ENCODE results near the gene PRDX3.
A peak's percentile ranks its signal among the peaks of the same experiment; 100 is the strongest.

Gene PRDX3

DNA sequence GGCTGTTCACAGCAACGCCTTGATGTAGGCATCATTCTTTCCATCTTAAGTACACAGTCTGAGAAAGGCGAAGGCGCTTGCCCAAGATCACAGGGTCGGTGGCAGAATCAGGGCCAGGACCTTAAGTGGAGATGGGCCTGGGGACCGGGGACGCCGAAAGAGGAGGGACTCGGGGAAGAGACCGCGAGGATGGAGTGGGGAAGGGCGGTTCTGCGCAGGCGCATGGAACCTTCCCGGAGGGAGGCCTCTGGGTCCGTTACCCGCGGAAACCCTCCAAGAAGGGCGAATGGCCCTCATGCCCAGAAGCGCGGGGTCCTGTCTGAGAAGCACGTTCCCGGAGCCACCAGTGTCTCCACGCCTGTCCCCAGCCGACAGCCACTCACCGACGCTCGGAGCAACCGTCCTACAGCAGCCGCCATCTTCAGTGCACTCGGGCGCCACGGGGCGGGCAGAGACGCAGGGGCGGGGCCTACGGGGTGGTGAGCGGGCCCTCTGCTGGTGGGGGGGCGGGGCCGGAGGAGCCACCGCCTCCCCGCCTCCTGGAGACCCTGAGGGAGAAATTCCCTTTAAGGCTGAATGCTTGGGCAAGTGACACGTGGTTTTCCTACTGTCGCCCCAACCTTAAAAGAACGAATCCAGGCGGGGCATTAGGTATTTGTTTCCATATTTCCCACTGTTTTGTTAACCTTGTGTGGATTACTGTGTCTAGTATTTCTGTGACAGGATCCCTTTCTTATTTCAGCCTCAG, at the start of gene PRDX3:
Gene PRDX3 (minus strand): TSS at position 441 of the 748 bp plus-strand sequence. CDS start 22 bp downstream, at position 419.
- peak; percentile 94 for DNase-seq

DNA sequence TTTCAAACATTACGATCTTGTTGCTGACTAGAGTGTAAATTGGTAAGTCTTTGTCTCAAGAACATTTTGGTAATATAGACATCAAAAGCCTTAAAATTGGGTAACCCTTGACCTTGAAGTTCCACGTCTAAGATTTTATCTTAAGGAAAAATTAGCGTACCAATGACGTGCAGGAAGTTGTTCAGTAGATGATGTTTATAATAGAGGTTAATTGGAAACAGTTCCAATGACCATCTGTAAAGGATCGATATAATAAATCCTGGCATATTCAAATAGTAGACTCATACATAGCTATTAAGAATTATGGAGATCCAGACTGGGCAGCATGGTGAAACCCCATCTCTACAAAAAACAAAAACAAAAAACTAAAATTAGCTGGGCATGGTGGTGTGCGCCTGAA, 49.2 kb upstream of the PRDX3 start:
- no peak for DNase-seq

DNA sequence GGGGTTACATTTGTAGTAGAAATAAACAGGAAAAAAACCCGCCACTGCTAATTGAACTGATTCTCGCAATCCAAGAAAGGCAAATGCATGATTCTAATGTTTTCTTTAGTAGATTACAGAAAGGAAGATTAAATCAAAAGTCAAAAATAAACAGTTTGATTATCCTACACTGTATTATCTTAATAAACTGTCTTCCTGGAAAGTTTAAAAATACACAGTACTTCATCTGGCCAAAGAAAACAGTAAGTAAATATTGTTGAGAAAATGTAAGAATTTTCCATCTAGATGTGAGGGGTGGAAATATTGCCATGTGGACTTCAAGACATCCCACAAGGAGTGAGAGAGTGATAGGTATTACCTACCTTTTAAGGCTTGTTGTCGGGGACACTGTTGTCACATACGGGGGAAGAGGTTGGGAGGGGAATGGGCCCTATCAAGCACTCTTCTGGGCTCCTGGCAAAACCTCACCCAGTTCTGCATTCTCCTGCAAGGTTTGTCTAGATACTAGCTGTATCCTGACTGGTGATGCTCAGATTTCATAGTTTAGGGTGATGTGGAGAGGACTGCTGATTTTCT, 46.6 kb upstream of the PRDX3 start:
- DNase-seq, result no peak

DNA sequence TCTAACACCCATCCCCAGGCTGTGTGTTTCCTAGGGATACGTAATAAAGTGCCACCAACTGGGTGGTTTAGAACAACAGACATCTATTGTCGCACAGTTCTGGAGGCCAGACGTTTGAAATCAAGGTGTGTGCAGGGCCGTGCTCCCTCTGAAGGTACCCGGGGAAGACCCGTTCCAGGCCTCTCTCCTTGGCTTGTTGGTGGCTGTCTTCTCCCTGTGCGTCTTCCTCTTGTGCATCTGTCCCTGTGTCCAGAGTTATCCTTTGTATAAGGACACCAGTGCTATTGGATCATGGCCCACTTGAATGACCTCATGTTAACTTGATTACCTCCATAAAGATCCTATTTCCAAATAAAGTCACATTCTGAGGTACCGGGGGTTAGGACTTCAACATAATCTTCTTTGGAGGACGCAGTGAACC, 44.4 kb upstream of the PRDX3 start:
- no peak for DNase-seq

DNA sequence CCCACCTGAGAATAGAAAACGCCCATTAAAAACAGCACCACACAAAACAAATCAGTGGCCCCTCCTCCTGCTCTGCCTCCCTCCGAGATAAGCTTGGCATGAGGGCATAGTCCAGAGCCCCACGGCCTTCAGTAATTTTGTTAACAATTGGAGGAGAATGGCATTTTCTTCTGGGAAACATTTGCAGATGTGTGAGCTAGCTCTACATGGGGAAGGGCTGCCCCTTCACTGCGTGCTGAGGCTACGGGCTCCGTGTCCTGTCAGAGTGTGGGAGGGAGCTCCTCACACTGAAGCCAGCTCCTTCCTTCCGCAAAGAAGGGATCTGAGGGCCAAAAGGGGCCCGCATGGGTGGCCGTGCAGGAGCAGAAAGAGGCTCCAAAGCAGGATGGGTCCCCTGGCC, 43.9 kb upstream of the PRDX3 start:
- DNase-seq, result no peak

DNA sequence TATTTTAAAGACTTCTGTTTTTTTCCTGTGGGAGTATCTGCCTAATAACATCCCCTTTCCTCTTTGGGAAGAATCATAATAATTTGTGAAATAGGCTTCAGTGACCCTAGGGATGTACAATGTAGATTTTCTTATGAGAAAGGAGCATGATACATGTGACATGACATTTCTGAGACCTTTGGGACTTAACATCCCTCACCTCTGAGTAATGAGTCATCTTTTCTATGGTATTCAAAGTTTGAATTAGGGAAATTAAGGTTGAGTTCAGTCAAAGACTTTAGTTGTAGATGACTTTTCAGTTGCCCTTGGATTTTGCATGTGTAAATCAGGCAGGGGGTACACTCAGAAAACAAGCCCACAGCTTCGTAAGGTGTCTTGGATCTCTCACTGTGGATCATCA, 43.1 kb upstream of the PRDX3 start:
- no peak for DNase-seq

DNA sequence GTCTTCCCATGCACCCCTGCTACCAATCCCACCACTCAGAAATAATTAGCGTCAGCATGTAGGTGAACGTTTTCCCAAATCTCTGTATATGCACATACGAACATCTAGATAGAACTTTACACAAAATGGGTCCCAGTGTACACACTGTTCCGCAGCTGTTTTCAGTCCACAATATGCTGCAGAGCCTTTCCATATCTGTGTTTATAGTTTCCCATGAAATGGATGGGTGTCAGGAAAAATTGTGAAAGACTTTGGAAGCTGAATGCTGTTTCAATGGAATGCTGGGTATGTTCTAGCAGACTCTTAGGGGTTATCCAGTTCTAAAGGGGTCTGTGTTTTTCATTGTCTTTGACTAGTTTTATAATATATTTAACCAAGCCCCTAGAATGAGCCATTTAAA, 42.6 kb upstream of the PRDX3 start:
- DNase-seq, result no peak

DNA sequence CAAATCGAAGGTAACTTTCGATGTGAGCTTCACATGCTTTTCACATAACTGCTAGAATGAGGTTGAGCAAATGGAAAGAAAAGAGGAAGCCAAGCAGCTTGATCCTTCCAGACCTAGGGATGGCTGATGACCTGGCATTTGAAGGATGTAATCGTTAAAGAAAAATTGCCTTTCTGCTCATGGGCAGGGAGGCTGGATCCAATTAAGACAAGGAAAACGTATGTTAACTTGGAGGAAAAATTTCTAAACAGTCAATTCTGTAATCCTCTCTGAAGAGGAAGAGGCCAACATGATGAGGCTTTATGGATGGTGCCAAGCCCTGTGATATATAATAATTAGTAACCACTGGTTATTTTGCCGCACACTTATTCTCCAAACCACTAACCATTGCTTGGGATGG, 41.3 kb upstream of the PRDX3 start:
- DNase-seq, result no peak

DNA sequence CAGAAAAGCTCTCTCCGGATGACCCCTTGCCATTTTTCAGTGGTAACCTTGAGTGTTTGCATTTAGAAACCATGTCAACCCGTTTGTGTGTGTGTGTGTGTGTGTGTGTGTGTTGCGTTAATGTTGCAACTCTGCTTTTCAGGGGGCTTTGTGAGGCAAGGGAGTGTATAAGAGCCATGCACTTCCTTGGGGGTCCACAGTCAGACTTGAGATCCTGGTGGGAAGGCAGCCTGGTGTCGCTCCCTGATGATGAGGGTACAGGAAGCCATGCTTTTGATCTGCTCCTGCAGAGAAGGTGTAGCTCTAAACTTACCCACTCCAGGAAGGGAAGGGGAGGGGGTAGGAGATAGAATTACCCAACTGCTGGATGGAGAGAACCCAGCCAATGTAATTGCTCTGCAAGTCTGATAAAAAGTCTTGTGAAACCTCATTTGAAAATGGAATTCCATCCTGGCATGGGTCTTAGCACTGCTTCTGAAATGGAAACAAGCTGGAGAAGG, 39.4 kb upstream of the PRDX3 start:
- no peak for DNase-seq

DNA sequence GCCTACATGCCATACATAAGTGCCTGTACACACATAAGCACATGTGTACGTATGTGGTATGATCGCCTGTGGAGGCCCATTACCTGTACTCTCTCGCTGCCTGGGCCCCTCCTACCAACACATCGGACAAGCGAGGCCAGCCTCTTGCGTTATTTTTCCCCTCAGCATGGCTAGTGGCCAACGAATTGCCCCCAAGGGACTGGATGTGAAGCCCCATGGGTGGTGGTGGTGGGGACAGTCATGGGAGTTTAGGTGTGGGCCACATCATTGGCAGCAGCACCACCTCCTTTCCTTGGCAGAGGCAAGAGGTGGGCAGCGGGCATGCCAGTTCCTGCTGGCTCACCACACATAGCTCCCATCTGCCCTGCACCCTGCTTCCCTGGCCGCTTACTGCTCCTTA, 38.8 kb upstream of the PRDX3 start:
- DNase-seq, result no peak

DNA sequence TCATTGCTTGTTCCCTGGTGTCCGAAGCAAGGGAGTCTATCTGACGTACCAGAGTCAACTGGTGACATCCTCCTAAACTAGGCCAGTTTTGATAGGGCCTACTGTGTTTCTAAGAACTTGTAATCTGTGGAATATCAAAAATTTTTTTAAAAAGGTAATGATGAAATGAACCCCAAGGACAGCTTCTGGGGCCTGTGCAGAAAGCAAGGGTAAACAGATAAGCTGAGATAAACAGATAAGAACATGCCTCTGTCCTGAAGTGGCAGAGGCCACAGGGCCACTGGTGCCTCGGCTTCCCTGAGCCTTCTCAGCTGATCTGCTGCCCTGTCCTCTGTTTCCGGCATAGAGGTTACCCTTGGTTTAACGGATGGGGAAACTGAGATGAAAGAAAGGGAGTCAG, 37.5 kb upstream of the PRDX3 start:
- DNase-seq, result no peak

DNA sequence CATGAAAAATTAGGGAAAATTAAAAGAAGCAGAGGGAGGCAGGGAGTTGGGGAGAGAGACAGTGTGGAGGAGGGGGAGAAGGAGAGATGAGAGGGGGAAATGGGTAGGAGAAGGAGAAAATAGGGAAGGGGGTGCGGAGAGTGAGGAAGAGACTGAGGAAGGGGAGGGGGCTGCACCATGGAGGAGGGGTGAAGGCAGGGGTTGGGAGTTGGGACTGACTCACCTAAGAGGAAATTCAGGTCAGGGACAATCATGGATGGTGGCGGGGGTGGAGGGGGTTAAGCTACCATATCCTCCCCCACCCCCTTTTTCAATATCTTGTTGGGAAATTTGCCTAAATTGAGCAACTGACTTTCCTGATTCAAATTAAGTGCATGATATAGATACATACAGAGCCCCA, 36.8 kb upstream of the PRDX3 start:
- no peak for DNase-seq

DNA sequence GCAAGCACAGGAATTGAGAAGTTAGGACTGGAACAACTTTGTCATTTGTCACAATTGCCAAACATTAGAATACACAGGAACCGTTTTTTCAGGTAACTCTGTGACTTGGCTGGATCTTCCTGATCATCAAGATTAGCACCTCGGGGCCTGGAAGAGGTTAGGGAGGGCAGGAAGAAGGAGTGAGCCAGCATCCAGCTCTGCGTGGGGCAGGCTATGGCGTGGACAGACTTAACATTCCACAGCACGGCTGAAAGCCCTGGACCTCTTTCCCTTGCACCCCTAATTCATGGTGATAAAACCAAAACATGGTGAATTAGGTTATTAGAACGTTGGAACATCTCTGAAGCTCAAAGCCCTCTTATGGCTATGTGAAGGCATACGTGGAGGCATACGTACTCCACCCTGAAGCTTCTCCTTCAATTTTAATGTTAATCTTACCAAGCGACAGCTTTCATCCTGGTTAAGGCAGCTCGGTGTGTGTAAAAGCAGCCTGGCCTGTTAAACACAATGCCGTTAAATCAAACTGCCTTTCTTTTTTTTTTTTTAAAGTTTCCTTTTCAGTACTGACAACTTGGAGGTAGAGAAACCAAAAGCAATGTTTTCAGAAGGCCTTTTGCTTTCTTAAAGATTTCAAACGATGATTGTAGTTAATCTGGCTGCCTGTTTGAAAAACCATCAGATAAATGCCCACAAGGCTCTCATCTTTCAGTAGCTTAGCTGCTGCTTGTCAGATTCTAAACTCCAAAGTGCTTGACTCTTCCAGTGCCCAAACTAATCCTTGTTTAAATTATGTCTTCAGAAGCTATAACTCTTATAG, 33.2 kb upstream of the PRDX3 start:
- DNase-seq, result peak; percentile 33

DNA sequence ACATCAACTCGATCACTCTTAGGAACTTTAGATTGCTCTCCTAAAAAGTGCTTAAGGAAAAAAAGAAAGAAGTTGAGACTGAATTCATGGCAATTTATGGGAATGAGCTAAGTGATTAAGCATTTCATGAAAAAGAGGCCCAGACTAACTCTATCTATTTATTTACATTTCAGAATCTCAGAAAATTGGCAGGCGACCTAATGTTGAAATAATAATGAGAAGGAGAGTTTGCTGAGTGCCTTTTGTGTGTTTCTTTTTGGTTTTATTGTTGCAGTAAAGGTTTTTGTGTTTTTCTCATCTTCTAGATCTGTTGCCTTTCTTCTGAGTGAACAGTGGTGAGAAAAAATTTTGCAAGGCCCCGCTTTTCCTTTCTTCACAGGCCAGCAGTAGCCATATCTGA, 32.6 kb upstream of the PRDX3 start:
- no peak for DNase-seq

DNA sequence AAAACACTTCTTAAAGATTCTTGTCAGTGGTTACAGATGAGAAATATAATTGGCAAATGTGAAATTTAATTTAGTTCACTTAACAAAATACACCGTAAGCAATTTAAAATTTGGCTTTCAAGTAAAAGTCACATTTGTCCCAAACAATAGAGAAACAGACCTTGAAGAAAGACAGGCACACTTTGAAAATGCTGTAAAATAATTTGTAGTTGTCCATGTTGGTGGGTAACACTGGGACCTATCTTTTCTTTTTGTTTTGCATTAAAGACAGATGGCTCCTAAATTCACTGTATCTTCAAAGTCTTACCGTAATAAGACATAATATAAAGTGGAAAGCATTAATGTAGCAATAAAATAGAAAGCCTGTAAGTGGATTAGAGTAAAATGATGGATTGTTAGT, 32.0 kb upstream of the PRDX3 start:
- no peak for DNase-seq

DNA sequence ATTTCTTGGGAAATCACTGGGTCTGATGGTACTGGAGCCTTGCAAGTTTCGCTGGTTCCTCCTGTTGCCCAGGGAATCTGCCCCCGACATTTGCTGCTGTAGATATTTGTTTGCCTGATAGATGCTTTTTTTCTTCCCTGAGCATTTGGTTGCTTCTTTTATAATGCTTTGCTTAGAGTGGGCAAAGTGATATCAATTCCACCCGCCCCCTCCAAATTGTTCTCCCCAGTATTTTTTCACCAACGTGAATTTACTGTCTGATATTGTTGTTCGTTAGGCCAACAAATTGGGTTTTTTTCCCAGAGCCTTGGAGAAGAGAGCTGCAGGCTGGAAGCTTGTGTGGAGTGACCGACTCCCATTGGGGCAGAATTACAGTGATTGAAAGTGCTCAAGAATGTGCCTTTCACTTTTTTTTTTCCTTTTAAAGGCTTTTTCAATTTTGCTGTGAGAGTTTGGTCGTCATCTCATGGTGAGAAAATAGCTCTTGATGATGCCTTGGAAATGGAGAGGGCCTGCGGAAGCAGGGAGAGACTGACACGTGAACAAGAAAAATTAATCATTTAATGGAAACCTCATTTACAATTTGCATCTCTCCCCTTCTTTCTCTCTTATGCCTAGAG, 31.2 kb upstream of the PRDX3 start:
- DNase-seq, result no peak

DNA sequence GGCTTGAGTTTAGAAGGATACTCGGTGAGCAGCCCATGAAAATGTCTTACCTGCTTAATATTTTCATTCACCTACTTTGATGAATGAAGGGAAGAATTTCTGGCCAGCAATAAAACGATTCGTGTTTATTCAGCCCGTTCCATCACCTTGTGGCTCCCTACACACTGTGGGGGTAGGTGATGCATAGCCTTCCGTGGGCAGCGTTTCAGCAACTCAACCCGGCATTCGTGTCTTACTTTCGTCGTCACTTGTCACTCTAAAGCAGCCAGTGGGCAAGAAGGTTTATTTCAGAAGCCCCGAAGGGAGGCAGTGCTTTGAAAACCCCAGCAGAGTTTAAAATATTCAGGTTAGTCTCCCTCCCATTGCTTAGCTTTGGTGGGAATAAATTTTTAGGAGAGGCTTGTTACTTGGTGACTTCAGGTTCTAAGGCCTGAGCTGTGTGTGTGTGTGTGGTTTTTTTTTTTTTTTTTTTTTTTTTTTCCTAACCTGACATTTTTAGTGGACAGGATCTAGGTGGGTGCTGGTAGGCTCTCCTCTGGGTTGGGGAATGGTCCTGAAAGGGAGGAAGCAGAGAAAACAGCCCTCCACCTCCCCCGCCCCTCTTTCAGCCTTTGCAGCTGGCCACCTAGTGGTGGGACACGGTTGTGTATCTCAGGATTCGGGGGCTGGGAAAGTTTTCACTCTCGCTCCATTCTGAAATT, 30.6 kb upstream of the PRDX3 start:
- DNase-seq, result peak; percentile 48

DNA sequence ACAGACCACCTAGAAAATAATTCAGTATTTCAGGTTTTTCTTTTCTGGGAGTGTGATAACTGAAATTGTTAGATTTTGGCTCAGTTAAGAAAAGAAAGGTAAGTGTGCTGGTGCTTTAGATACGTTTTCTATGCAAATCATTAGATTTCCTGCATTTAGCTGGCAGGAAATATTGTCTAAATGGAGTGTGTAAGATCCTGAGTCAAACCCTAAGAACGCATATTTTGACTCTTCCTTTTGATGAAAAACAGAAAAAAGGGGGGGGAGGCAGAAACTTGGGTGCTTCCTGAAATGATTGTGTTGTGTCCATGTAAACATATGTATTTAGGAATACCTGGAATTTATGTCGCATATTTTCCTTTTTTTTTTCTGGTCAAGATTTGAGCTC, 29.9 kb upstream of the PRDX3 start:
- DNase-seq, result peak; percentile 64

DNA sequence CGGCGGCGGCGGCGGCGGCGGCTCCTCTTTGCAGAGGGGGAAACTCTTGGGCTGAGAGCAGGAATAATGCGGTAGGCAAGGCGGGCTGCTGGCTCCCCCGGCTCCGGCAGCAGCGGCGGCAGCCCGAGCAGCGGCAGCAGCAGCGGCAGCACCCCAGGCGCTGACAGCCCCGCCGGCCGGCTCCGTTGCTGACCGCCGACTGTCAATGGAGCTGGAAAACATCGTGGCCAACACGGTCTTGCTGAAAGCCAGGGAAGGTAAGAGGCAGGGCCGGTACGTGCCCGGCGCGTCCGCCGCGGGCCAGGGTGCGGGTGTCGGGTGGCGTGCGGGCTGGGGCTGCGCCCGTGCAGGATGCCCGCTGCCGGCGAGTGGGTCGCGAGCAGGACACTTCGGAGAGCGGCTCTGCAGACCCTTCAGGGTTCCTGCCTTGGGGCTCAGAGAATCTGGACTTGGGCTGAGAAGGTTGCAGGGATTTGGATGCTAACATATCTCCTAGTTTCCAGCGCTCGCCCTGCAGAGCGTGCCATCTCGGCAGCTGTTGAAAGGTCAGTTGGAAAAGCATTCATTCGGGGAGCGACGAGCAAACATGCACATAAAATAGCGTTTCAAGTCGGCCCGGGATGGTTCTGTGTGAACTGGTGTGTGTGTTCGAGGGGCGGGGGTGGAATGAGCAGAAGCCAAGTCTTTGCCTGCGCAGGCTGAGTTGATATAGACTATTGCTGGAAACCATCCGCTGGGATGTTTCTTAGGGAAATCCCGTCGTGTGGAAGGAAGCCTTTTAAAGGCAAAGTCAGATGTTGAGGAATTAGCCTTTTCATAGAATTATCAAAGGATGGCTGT, 29.3 kb upstream of the PRDX3 start:
- DNase-seq, result peak; percentile 44

DNA sequence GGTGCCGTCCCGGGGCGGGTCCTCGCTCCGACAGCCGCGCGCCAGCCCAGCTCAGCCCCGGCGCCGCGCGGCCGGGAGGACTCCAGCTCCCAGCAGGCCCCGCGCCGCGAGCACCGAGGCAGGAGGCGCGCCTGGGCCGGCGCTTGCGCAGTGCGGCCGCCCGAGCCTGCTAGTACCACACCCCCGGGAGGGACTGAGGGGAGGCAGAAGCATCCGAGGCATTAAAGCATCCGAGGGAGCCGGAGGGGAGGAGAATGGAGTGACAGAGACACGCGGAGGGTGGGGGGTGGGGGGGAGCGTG, 28.7 kb upstream of the PRDX3 start, which contains the start of gene GRK5:
Gene GRK5 (plus strand): TSS at position 206 of the 301 bp plus-strand sequence. CDS start 347 bp downstream, outside the sequence.
- DNase-seq, result peak; percentile 97

DNA sequence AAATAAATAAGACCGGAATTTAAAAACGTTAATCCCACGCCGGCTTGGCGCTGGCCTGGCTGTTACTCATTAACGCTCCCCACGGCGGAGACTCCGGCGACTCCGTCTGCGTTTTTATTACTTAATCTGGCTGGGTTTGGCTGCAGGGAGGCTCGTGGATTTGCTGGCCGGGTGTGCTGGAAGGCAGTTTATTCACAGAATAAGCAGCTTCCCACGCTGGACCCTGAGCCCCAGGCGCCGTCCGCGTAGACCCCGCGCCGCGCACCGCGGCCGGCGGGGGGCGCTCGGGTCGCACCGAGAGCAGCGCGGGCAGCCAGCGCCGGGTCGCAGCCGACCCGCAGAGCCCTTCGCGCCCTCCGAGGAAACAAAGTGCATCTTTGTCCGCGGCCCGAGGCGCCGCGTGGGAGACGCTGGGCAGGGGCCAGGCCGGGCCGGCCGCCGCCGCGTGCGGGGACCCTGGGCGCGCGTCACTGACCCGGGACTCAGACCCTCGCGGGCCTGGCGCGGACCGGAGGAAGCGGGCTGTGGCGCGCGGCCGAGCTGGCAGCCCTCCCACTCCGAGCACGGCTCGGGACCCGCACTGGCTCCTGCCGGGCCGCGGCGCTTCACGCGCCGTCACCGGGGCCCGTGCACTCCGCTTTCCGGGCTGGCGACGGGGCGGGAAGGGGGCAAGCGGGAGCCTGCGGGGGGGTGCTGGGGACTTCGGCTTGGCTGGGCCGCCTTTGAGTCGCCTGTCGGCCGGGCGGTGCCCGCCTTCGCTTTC, 28.2 kb upstream of the PRDX3 start:
- DNase-seq, result peak; percentile 64

Data from activated CD4-positive, alpha-beta T cell treated with anti-CD3 and anti-CD28 coated beads, Interleukin-2, amount 50 U/mL, for 16 hours (primary cell).